Nephron (organoid): Measurements from ENCODE around the gene ZFP36.

Experiments used
- H3K27ac Mint-ChIP-seq, 3 experiments: 2 replicates each; pipeline ENCODE4 v1.8.0; 2020; ENCODE audit warnings: mixed read lengths in 3 of 3, mild to moderate bottlenecking in 2 of 3, moderate library complexity in 1 of 3
- H3K27me3 Mint-ChIP-seq: 2 replicates; pipeline ENCODE4 v1.8.0; 2021; ENCODE audit warnings: low read depth, mild to moderate bottlenecking, moderate library complexity, mixed read lengths
- H3K36me3 Mint-ChIP-seq: 2 replicates; pipeline ENCODE4 v1.8.0; 2020; ENCODE audit warnings: low read depth, mixed read lengths
- H3K4me1 Mint-ChIP-seq: 2 replicates; pipeline ENCODE4 v1.8.0; 2020; ENCODE audit warnings: mixed read lengths
- H3K4me3 Mint-ChIP-seq, 3 experiments: 2 replicates each; pipeline ENCODE4 v1.8.0; 2020; ENCODE audit warnings: mild to moderate bottlenecking in 3 of 3, mixed read lengths in 3 of 3, moderate library complexity in 2 of 3
- H3K9me3 Mint-ChIP-seq: 2 replicates; pipeline ENCODE4 v1.8.0; 2020; ENCODE audit warnings: mixed read lengths
- TF ChIP-seq, protein P1 (sequence below), 3 experiments: fragments of 200-600 bp; sonication (generic); IDR thresholded peaks; one replicate each; pipeline ENCODE4 v1.5.0; 2021; ENCODE audit warnings: antibody characterized with exemption in 3 of 3; ENCODE audit not compliant: unreplicated experiment in 3 of 3

ZFP36 gene

DNA sequence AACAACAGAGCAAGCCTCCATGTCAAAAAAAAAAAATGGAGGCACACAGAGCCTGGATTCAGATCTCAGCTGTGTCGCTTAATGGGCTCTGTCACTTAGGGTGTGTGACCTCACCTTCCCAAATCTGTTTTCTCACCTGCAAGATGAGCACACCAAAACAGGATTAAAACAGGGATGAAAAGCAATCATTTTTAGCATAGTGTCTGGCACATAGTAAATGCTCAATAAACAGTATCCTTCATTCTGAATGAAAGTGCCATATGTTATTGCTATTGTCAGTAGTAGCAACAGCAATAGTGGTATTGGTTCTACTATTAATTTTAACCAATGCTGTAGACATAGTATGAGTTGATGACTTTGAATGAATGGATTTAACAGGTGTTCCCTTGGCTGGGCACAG lies 41.1 kb upstream of the ZFP36 start:
- H3K4me1 Mint-ChIP-seq: peaks cover 18% of the 10 kb centered on the region
- TF ChIP-seq, protein P1, sequence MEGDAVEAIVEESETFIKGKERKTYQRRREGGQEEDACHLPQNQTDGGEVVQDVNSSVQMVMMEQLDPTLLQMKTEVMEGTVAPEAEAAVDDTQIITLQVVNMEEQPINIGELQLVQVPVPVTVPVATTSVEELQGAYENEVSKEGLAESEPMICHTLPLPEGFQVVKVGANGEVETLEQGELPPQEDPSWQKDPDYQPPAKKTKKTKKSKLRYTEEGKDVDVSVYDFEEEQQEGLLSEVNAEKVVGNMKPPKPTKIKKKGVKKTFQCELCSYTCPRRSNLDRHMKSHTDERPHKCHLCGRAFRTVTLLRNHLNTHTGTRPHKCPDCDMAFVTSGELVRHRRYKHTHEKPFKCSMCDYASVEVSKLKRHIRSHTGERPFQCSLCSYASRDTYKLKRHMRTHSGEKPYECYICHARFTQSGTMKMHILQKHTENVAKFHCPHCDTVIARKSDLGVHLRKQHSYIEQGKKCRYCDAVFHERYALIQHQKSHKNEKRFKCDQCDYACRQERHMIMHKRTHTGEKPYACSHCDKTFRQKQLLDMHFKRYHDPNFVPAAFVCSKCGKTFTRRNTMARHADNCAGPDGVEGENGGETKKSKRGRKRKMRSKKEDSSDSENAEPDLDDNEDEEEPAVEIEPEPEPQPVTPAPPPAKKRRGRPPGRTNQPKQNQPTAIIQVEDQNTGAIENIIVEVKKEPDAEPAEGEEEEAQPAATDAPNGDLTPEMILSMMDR (IDR thresholded peaks at IDR 0.05; ENCODE audit: unreplicated experiment in 3 of 3): no peak
- no peaks in the 10 kb centered on the region for H3K9me3 Mint-ChIP-seq
- H3K4me3 Mint-ChIP-seq: no peak overlapping the region
- peaks cover 3% of the 10 kb centered on the region for H3K27me3 Mint-ChIP-seq
- H3K36me3 Mint-ChIP-seq: peaks cover 67% of the 10 kb centered on the region
- no peak overlapping the region for H3K27ac Mint-ChIP-seq

DNA sequence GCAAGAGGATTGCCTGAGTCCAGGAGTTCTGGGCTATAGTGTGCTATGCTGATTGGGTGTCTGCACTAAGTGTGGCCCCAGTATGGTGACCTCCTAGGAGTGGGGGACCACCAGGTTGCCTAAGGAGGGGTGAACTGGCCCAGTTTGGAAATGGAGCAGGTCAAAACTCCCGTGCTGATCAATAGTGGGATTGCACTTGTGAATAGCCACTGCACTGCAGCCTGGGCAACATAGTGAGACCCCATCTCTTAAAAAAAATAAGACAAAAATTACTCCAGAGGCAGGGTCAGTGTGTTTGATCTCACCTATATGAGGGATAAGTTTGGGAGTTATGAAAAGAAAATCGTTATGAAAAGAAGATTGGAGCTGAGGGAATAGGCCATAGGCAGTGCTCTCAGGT lies 37.4 kb upstream of the ZFP36 start:
- peaks cover 10% of the 10 kb centered on the region for H3K4me1 Mint-ChIP-seq
- H3K27ac Mint-ChIP-seq: no peak overlapping the region
- peaks cover 64% of the 10 kb centered on the region for H3K36me3 Mint-ChIP-seq
- no peak overlapping the region for H3K4me3 Mint-ChIP-seq
- peaks cover 3% of the 10 kb centered on the region for H3K27me3 Mint-ChIP-seq
- no peaks in the 10 kb centered on the region for H3K9me3 Mint-ChIP-seq
- TF ChIP-seq, protein P1 (IDR thresholded peaks at IDR 0.05; ENCODE audit: unreplicated experiment in 3 of 3): no peak

DNA sequence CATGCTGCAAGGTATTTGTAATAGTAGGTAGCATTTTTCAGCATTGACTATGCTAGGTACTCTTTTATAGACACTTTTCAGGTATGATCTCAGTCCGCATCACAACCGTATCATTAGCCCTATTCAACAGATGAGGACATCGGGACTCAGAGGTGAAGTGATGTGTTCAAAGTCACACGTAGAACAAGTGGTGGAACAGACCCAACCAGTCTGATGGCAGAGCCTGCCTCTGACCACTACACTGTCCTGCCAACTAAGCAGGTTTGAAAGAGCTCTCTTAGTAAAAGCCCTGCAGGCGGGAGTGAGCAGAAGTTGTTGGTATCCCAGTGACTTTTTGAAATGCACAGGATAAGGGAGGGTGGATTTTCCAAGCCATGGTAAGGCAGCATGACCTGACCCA lies 35.9 kb upstream of the ZFP36 start:
- Mint-ChIP-seq H3K9me3 (no peaks in the 10 kb centered on the region), H3K27me3 (peaks cover 3% of the 10 kb centered on the region), H3K4me3 (no peak overlapping the region), H3K36me3 (peaks cover 62% of the 10 kb centered on the region), H3K27ac (peak overlapping the region in 1 of 3 experiments; percentile 7), H3K4me1 (peaks cover 10% of the 10 kb centered on the region)
- TF ChIP-seq, protein P1 (IDR thresholded peaks at IDR 0.05; ENCODE audit: unreplicated experiment in 3 of 3): no peak

DNA sequence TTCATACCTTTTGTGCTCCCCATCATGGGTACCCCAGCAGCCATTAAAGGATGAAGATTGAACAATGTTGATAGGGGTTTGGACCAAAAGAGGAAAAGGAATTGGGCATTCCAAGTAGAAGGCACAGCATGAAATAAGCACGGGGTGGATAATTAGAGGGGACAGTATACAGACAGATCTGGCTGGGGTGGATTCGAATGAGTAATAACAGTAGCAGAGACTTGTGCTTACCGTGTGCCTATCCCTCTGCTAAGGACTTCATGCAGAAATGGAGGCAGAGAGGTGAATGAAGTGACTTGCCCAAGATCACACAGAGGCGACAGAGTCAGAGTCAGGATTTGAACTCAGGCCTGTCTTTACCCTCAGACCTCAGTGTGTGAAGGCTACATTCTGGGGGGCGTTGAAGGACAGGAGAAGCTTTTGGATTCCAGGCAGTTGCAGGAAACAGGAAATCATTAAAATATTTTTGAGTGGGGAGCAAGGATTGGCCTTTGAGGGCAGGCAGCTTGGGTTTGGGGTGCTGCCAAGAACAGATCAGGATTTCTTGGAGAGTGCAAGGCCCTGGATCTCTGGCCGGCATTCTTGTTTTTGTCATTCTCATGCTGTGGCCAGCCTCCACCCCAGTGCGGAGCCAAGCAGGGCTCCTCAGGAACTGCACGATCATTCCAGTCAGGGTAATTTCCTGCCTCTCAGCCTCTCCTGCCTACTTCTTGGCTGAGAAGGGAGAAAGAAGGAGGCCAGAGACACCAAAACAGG lies 34.4 kb upstream of the ZFP36 start:
- H3K27ac Mint-ChIP-seq: peak overlapping the region; percentile 39 to 94 (median 78)
- TF ChIP-seq, protein P1 (IDR thresholded peaks at IDR 0.05; ENCODE audit: unreplicated experiment in 3 of 3): no peak
- peaks cover 10% of the 10 kb centered on the region for H3K4me1 Mint-ChIP-seq

DNA sequence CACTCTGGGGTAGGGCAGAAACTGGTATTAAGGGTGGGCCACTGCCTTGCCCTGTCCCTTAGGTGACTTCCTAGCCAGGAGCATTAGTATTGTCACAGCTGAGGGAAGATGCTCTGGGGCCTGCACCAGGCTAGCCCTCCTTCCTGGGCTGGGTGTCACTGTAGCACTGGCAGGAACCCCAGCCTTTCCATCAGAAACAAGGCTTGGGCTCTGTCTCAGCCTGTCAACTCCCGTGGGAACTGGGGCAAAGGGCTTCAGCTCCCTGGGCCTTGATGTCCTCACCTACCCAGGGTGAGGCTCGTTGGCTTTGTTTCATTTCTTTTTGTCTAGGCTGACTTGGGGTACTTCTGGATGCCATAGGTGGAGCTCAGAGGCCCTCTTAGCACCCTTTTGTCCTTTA lies 33.7 kb upstream of the ZFP36 start:
- Mint-ChIP-seq H3K27ac (peak overlapping the region; percentile 39 to 94 (median 78)), H3K9me3 (no peaks in the 10 kb centered on the region), H3K4me3 (no peak overlapping the region), H3K36me3 (peaks cover 71% of the 10 kb centered on the region), H3K27me3 (peaks cover 3% of the 10 kb centered on the region), H3K4me1 (peaks cover 10% of the 10 kb centered on the region)
- TF ChIP-seq, protein P1 (IDR thresholded peaks at IDR 0.05; ENCODE audit: unreplicated experiment in 3 of 3): no peak

More for the DNA sequence above, 34.4 kb upstream of the ZFP36 start:
- H3K27me3 Mint-ChIP-seq: peaks cover 3% of the 10 kb centered on the region
- peaks cover 67% of the 10 kb centered on the region for H3K36me3 Mint-ChIP-seq
- no peaks in the 10 kb centered on the region for H3K9me3 Mint-ChIP-seq
- no peak overlapping the region for H3K4me3 Mint-ChIP-seq

DNA sequence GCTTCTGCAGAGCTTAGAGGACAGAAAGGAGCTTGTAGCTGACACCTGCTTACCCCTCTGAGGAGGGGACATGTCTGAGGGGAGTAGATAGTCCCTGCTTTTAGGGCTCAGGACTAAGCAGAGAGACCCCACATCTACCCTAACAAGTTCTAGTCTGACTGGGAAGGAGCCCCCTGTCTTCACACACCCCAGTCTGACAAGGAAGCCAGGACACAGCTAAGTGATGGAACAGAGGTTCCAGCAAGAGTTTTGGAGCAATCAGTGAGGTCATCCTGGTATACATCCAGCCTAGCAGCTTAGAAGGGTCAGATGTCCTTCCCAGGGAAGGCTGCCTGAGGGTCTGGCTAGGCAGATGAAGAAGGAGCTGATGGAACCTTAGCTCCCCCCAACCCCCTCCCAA lies 30.7 kb upstream of the ZFP36 start:
- H3K4me3 Mint-ChIP-seq: no peak overlapping the region
- no peaks in the 10 kb centered on the region for H3K27me3 Mint-ChIP-seq
- H3K27ac Mint-ChIP-seq: no peak overlapping the region
- peaks cover 10% of the 10 kb centered on the region for H3K4me1 Mint-ChIP-seq
- TF ChIP-seq, protein P1 (IDR thresholded peaks at IDR 0.05; ENCODE audit: unreplicated experiment in 3 of 3): no peak
- H3K9me3 Mint-ChIP-seq: no peaks in the 10 kb centered on the region
- peaks cover 74% of the 10 kb centered on the region for H3K36me3 Mint-ChIP-seq
